ENCODE data around the gene BLOC1S3. TPM values are rescaled to one million over a fixed set of nuclear protein-coding genes. Genes with fewer than 3 reads are reported as not detected.

The BLOC1S3 gene
- total RNA-seq, 1 donor from 2014 or later = 15.0 TPM

DNA sequence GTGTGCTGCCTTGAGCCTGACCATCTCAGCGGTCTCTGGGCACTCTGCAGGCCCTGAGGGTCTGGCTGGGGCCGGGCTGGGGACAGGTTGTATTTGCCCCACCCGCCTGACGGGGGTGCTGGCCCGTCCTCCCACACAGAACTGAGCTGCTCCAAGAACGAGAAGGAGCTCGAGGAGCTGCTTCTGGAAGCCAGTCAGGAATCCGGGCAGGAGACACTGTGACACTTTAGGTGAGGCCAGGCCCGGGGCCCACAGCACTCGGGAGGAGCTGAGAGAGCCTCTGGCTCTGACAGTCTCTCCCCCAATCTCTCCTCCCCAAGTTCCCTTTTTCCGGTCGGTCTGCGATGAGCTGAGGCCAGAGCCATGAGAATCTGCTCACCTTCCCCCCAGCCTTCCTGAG lies 32.3 kb upstream of the BLOC1S3 start:
- no peak for DNase-seq (ENCODE audit: low spot score)

- no peak for DNase-seq (ENCODE audit: low spot score)
Observed at GRCh38 chr19:45146741-45147205, 31.8 kb upstream of the BLOC1S3 start.

- no peak for DNase-seq (ENCODE audit: low spot score)
Observed at GRCh38 chr19:45147835-45148676, 30.5 kb upstream of the BLOC1S3 start.

- DNase-seq (ENCODE audit: low spot score) = no peak
Observed at GRCh38 chr19:45149129-45149528, 29.5 kb upstream of the BLOC1S3 start.

DNA sequence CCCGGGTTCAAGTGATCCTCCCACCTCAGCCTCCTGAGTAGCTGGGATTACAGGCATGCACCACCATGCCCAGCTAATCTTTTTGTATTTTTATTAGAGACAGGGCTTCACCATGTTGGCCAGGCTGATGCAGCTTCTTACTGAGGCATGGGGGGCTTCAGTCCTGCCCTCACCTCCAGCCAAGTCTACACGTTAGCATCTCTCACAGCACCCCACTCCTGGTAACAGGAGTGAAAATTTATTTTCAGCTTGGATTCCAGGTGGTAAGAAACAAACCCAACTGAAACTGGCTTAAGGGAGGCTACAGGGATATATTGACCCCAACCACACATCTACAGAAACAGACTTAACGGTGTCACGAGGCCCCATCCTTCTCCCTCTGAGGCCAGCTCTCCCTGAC lies 28.4 kb upstream of the BLOC1S3 start:
- DNase-seq (ENCODE audit: low spot score) = no peak

DNA sequence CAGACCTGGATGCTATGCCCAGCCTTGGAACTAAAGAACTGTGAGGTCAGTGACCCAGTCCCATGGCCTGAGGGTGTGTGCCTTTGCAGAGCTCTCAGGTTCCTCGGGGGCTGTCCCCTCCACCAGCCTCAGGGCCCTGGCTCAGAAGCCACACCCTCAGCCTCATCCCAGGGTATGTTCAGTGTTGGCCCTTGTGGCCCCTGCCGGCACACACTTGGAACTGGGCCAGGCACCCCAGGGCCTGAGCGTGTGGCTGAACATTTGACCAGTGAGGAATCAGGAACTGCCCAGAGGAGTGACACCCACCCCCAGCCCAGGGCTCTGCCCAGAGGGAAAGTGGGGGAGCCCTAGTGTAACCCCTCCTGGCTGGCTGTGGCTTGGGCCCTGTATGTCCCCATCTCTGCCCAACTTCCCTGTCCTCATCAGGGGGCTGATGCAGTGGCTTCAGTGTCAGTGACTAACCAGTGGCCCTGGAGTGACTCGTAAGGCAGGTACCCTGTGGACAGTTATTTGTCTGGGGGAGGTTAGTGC lies 27.8 kb upstream of the BLOC1S3 start:
- DNase-seq (ENCODE audit: low spot score) = no peak

GRCh38 chr19:45151320-45151719 lies 27.3 kb upstream of the BLOC1S3 start:
- no peak for DNase-seq (ENCODE audit: low spot score)

DNA sequence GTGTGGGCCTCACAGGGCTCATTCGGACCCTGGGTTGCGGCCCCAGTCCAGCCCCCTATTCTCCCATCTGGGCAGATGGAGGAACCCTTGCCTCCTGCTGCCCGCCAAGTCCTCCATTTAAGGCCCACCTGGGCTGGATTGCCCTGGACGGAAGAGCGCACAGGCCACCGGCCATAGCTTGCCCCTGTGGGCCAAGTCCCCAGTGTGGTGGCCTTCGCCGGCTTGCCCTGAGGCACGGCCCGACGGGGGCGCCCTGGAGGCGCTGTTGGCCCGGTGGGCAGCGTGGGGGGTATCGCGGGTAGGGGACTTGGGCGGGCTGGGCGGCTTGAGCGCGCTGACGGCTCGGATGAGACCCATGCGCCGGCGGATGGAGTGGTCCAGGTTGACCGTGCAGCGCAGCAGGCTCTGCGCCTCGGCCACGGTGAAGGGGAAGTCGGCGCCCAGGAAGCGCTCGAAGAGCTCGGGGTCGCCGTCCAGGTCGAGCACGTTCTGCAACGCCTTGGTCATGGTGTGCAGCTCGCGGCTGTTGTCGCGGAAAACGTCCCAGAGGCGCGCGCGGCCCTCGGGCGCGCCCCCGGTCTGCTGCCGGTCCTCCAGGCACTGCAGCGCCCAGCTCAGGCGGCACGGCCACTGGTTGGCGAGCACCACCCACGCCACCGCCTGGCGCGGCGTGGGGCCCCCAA lies 26.6 kb upstream of the BLOC1S3 start:
- no peak for DNase-seq (ENCODE audit: low spot score)

DNA sequence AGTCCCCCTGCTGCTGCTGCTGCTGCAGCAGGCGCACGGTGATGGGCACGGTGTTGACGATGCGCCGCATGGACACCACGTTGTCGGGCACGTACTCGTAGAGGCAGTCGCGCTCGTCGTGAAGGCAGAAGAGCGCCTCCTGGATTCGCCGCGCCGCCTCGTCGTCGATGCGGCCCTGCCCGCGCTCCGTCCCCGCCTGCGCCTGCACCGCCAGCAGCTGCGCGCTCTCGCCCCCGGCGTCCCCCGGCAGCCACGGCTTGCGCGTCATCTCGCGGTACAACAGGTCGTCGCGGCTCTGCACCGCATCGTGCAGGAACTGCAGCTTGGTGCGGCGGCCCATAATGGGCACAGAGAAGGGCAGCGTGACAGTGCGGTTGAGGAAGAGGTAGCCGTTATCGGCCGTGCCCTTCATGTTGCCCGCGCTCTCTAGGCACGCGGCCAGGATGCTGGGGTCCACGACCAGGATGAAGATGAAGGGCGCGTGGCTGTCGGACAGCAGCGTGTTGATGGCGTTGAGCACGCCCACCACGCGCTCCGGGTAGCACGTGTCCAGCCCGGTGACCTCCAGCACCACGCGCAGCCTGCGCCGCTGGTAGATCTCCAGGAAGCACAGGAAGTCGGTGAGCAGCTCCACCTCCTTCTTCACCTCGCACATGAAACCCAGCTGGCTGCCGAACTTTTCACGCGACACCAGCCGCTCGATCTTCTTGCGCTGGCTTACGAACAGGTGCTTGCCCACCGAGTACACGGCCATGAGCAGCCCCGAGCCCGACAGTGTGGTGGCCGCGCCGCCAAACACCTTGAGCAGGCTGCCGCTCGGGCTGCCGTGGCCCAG lies 25.9 kb upstream of the BLOC1S3 start:
- peak; percentile 66 for DNase-seq (ENCODE audit: low spot score)

DNA sequence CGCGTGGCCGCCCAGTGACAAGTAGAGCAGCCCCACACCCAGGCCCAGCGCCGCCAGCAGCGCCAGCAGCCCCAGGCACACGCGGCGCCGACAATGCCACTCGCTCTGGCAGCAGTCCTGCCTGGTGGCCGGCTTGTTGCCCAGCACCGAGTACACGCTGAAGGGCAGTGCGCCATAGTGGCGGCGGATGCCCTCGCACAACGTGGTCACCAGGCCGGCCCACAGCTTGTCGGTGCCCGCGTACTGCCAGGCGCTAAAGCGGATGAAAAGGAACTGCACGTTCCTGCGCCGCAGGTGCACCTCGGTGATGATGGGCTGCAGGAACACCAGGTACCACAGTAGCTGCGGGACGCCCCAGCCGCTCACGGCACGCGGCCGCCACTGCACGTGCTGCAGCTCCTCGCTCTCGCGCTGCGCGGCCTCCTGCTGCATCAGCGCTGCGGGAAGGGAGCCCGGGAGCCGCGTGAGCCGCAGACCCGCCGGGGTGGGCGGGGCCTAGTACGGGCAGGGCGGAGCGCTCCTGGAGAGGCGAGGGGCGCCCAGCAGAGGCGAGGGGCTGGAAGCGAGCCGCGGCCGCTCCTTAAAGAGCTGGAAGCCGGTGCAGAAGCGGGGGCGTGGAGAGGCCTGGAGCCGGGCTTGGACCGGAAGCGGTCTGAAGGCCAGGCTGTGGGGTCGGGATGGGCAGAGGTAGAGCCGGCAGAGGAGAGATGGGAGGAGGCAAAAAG lies 25.1 kb upstream of the BLOC1S3 start:
- no peak for DNase-seq (ENCODE audit: low spot score)

- no peak for DNase-seq (ENCODE audit: low spot score)
Observed at GRCh38 chr19:45154064-45154827, 24.3 kb upstream of the BLOC1S3 start.

DNA sequence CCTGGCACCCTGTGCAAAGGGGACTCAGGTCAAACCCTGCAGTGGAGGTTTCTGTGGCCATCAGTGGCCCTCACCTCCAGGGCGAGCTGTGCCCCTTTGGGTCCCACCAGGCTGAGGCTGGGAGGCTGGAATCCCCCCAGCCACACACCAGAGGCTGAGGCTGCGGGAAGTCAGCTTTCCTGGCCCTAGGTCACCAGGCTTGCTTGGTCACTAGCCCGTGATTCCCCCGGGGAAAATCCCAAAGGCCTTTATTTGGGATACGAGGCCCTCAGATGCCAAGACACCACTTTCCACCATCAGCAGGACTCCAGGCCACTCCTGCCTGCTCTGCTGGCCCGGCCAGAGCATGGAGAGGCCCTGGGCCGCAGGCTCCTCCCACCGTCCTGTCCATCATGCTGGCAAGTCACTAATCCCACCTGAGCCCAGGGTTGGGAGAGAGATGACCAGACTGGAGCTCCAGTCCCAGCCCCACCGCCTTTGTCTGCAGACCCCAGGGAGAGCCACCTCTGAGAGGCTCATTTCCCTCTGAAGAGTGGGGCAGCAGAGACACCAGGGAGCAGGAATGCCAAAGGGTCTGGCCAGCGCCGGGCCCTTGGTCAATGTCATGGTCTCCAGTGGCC lies 22.5 kb upstream of the BLOC1S3 start:
- no peak for DNase-seq (ENCODE audit: low spot score)

DNA sequence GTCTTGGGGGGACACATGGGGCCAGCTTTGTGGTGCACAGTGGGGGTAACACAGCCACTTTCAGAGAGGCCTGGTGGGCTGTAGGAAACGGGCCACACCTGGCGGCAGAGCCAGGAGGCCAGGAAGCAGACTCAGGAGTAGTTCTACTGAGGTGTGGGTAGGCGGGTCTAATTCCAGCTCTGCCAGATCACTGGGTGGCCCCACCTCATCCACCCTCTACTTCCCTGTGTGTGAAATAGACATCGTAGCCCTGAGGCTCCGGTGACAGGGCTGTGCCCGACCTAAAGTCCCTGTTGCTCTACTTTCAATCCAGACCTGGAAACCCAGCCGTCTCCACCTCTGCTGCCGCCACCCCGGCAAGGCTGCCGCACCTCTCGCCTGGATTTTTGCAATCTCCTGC lies 21.8 kb upstream of the BLOC1S3 start:
- DNase-seq (ENCODE audit: low spot score) = peak; percentile 75

DNA sequence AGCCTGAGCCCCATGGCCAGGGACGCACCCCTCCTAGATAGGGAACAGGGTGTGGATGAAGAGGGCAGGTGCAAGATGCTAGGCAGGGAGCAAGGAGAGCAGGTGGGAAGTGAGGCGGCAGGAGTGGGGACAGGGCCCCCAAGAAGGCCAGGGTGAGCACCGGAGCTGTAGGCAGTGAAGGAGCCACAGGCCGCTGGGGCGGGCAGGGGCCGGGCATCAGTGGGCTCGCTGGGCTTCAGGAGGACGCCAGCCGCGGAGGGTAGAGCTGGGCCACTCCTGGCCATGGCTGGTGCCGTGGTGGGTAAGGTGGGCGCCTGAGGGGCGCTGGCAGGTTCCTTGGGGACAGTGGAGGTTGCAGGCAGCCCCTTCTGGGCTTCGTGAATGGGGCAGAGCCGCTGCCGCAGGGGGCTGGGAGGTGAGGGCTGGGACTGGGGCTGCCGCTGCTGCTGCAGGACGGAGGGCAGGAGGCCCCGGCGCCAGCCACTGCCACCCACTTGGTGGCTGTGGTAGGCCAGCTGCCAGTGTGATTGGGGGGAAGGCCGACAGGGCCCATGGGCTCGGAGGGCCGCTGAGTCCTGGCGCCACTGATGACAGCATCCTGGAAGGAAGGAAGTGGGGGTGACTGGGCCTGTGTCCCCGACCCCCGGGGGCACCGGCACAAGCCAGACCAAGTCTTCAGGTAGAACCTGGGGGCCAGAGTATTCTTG lies 19.9 kb upstream of the BLOC1S3 start:
- no peak for DNase-seq (ENCODE audit: low spot score)

- DNase-seq (ENCODE audit: low spot score) = no peak
Observed at GRCh38 chr19:45159210-45159970, 19.2 kb upstream of the BLOC1S3 start.

GRCh38 chr19:45159971-45160324 lies 18.6 kb upstream of the BLOC1S3 start:
- DNase-seq (ENCODE audit: low spot score) = no peak

DNA sequence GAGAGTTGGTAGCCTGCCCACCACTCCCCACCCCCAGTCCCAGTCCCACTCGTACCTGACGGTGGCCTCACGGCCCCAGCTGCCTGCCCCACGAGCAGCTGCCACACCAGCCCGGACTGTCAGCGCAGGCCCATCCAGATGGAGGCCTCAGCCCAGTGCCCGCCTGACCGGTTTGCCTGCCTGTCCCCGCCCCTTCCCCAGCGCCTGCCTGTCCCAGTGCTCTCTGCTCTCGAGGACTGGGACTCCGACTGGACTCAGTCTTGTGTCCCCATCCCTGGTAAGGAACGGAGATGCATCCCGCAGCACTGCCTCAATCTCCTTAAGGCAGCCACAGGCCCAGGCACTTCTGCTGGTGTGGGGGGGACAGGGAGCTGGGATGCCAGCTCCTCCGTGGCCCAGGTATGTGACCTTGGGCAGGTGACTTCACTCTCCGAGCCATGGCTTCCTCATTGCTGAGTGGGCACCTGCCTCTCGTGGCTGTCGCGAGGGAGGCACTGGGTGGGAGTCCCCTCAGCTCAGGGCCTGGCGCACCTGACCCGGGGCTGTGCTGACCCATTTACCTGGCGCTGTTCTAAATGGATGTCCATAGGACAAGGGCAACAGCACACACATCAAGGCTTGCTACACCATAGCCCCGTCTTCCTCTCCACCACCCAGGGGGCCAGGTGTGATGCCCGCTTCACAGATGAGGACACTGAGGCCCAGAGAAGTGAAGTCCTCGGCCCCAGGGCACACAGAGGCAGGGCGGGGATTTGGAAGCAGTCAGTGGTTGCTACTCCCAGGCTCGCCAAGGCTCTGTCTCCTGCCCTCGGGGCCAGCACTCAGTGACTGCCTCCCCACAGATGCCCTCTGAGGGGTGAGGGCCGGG lies 17.5 kb upstream of the BLOC1S3 start, which contains the start of gene NKPD1:
Gene NKPD1, minus strand, starts transcription at position 113 of the 868 bp plus-strand sequence. CDS start 832 bp downstream, outside the sequence.
- peak; percentile 82 for DNase-seq (ENCODE audit: low spot score)

All from ureter (tissue), 1 donor.